Measurements from ENCODE around the gene DHRS2.
"Not testable (repeated sequence)": the region's sequence is repeated elsewhere in the genome, so short reads cannot be mapped to it uniquely, and the experiment has no call there.

The DHRS2 gene

GRCh38 chr14:23689709-23690514 lies 53.7 kb downstream of the DHRS2 start:
- not testable (repeated sequence) for DNase-seq

DNA sequence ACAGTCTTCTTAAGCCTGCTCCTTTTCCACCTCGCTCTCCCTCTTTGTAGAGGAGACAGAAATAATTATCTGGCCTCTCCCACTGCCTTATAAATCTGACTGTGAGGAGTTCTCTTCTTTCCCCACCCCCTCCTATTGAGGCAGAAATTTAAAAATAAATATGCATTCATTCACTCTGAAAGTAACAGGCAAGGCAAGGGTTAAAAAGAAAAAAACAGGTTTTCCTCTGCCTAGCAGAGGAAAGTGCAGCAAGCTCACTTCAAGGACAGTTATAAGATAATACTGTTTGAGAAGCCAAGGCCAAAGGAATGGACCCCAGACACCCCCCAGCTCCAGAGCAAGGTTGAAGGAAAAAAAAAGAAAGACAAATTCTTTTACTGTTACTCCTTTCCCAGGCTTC lies 56.3 kb downstream of the DHRS2 start:
- no peak for DNase-seq

- no peak for DNase-seq
Observed at GRCh38 chr14:23693252-23693775, 57.1 kb downstream of the DHRS2 start.

GRCh38 chr14:23694085-23694948 lies 58.2 kb downstream of the DHRS2 start:
- DNase-seq, result peak in 1 of 56 donors; percentile 7
